ENCODE results near the gene SMARCD3.

The SMARCD3 gene

DNA sequence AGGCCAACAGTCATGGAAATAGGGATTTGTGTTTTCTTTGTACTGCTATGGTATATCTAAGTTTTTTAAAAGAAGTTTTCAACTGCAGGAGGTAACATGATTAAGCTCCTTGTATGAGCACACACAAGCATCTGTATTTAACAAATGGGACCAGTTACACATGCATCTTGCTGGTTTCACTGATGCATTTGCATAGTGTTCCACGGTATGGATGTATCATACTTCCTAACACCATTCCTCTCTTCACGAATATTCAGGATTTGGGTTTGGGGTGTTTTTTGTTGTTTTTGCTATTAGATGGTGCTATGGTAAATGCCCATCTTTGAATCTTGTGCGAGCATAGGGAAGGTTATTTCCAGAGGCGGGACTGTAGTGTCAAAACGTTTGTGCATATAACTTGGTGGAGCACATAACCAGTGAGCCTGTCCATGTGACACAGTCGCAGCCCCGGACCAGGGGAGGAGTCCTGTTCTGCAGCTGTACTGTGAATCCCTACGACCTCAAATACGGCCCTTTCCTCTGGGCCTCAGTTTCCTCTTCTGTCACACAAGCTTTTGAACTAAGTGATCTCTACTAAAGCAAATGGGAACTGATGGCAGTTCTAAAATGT is 40.1 kb downstream of the SMARCD3 start:
- no peak for DNase-seq (ENCODE audit: low read depth)
- H3K4me3 ChIP-seq (ENCODE audit: low read length), result no peak overlapping the region
- TF ChIP-seq, protein P1, sequence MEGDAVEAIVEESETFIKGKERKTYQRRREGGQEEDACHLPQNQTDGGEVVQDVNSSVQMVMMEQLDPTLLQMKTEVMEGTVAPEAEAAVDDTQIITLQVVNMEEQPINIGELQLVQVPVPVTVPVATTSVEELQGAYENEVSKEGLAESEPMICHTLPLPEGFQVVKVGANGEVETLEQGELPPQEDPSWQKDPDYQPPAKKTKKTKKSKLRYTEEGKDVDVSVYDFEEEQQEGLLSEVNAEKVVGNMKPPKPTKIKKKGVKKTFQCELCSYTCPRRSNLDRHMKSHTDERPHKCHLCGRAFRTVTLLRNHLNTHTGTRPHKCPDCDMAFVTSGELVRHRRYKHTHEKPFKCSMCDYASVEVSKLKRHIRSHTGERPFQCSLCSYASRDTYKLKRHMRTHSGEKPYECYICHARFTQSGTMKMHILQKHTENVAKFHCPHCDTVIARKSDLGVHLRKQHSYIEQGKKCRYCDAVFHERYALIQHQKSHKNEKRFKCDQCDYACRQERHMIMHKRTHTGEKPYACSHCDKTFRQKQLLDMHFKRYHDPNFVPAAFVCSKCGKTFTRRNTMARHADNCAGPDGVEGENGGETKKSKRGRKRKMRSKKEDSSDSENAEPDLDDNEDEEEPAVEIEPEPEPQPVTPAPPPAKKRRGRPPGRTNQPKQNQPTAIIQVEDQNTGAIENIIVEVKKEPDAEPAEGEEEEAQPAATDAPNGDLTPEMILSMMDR (conservative IDR thresholded peaks at IDR 0.05; ENCODE audit: low read length), result no peak

DNA sequence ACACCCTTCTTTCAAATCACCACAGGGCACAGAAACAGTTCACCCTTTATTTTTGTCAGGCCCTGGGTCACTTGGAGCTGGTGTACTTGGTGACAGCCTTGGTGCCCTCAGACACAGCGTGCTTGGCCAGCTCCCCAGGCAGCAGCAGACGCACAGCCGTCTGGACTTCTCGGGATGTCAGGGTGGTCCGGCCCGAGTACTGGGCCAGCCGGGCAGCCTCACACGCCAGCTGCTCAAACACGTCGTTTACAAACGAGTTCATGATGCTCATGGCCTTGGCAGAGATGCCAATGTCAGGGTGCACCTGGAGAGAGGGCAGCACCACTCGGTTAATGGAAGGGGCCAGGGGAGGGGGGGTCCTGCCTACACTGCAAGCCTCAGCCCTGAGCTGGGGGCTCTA is 40.7 kb downstream of the SMARCD3 start:
- DNase-seq (ENCODE audit: low read depth), result no peak
- TF ChIP-seq, protein P1 (conservative IDR thresholded peaks at IDR 0.05; ENCODE audit: low read length), result no peak
- no peak overlapping the region for H3K4me3 ChIP-seq (ENCODE audit: low read length)

DNA sequence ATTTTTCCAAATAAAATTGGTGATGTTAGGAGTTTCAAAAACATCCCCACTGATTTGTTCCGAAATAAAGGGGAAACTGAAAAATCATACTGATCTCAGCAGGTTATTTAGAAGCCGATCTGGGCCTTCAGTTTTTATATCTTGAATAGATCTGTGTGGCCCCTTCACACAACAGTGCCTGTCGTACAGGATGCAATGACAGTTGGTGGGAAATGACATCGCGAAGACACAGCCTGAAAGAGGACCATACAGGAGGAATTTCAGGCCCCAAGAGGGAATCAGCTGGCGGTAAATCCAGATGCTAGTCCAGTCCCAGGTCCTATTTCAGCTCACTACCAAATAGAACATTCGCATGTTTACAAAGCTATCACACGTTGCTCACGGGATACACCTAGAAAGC is 41.2 kb downstream of the SMARCD3 start:
- TF ChIP-seq, protein P1 (conservative IDR thresholded peaks at IDR 0.05; ENCODE audit: low read length), result no peak

DNA sequence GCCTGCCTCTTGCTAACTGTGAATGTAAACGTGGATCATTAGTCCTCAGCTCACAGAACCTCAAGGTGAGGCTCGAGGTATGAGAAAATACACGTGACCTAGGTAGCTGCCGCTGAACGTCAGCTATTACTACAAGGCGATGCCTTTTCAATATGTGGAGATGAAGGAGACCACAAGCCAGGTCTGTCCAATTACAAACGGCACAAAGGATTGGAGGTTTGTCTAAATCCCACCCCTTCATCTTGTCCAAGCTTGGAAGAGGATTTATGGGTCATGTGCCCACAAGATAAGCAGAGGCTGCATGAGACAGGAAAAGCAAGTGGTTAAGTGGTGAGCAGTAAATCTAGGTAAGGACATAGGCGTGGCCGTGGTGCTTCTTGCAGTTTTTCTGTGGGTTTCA is 41.6 kb downstream of the SMARCD3 start:
- no peak overlapping the region for H3K4me3 ChIP-seq (ENCODE audit: low read length)
- DNase-seq (ENCODE audit: low read depth), result no peak
- TF ChIP-seq, protein P1 (conservative IDR thresholded peaks at IDR 0.05; ENCODE audit: low read length), result no peak

More for the DNA sequence above, 41.2 kb downstream of the SMARCD3 start:
- no peak overlapping the region for H3K4me3 ChIP-seq (ENCODE audit: low read length)
- DNase-seq (ENCODE audit: low read depth), result no peak

DNA sequence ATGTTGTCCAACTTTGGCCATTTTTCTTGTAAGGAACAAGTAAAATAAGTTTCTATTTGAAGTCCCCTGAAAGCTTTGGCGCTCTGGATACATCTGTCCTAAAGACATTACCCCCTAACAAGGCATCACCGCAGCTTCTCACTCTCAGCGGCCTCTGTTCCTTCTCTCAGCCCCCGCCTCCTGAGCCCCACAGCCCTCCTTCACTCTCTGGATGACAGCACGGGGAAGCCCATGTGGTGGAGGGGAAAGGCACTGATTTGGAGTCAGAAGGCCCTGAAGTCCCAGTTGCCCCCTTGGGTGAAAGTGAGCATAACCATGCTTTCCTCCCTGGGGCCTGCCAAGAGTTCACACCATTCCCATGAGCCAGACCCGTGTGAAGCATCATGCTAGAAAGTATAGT is 42.8 kb downstream of the SMARCD3 start:
- no peak for DNase-seq (ENCODE audit: low read depth)
- TF ChIP-seq, protein P1 (conservative IDR thresholded peaks at IDR 0.05; ENCODE audit: low read length), result no peak
- H3K4me3 ChIP-seq (ENCODE audit: low read length), result no peak overlapping the region

DNA sequence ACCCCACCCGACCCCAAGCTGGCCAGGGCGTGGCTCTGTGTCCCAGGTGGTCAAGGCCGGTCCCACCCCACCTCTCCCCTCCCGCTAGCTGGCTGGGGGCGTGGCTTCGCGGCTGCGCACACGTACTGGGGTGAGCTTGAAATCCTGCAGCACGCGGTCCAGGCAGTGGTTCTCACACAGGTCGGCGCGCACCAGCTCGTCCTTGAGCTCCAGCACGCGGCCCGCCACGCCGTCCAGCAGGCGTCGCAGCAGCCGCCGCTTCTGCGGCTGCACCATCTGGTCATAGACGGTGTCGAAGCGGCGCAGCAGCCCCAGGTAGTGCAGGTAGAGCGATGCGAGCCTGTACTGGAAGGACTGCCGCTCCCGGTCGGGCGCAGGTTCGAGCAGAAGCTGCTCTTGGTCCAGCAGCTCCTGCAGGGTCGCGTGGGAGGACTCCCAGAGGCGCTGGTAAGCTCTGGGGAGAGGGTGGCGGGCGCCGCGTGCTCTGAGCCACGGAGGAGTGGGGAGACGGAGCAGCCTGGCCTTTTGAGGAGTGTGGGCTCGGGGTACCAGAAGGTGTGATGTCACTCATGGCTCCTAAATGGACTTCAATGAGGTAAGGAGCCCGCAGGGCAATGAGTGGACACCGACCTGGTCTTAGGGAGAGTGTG is 44.0 kb downstream of the SMARCD3 start:
- DNase-seq (ENCODE audit: low read depth), result no peak
- no peak overlapping the region for H3K4me3 ChIP-seq (ENCODE audit: low read length)
- TF ChIP-seq, protein P1 (conservative IDR thresholded peaks at IDR 0.05; ENCODE audit: low read length), result no peak

DNA sequence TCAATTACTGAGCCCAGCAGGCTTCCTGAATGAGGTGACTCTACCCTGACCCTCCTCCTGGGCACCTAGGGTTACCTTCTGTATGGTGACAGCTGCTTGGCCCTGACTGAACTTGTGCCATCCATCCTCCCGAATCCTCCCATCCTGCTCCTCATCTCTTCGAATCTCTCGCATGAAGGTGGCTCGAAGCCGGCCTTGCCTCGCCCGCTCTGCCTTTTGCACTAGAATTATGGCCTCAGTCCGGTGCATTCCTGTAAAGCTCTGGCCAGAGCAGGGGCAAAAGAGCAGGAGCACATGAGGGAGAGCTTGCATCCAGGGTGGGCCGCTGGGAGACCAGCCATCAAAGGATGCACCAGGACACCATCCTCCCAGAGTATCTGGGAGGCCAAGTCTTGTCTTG is 45.7 kb downstream of the SMARCD3 start:
- DNase-seq (ENCODE audit: low read depth), result no peak
- TF ChIP-seq, protein P1 (conservative IDR thresholded peaks at IDR 0.05; ENCODE audit: low read length), result no peak
- no peak overlapping the region for H3K4me3 ChIP-seq (ENCODE audit: low read length)

All from AG10803 (cell line).